ENCODE results near the gene CIAO2B. TPM values are rescaled to one million over a fixed set of nuclear protein-coding genes. Genes with fewer than 3 reads are reported as not detected.

Gene CIAO2B
- total and polyA plus RNA-seq, 2 experiments from 2014 or later = 92.4 to 181 TPM

GRCh38 chr16:66906916-66907836 is 27.0 kb downstream of the CIAO2B start:
- no peaks in the 10 kb centered on the region for H3K9me3 Mint-ChIP-seq
- H3K27me3 ChIP-seq (ENCODE audit: insufficient read depth) = no peaks in the 10 kb centered on the region
- no peak overlapping the region for H3K4me3 Mint-ChIP-seq
- H3K36me3 ChIP-seq (ENCODE audit: insufficient read depth) = no peaks in the 10 kb centered on the region
- no peak overlapping the region for H2AFZ ChIP-seq
- no peaks in the 10 kb centered on the region for H3K9me2 ChIP-seq (ENCODE audit: insufficient read depth)
- peaks cover 2% of the 10 kb centered on the region; the same call in 1 of the 3 replicates for H3K4me1 Mint-ChIP-seq
- no peak for TF ChIP-seq CREB1 (CRISPR knock-in tag; IDR thresholded peaks at IDR 0.05; ENCODE audit: low read depth)
- no peak overlapping the region for H3K4me2 ChIP-seq
- H3K4me3 ChIP-seq = no peak overlapping the region
- no peaks in the 10 kb centered on the region for H3K4me1 ChIP-seq (ENCODE audit: insufficient read depth)
- no peaks in the 10 kb centered on the region for H4K20me1 ChIP-seq (replicated peaks; ENCODE audit: insufficient read depth)
- no peak overlapping the region for H3K27ac Mint-ChIP-seq
- ATAC-seq (no peak), DNase-seq (ENCODE audit: low spot score) (no peak)
- H3K79me2 ChIP-seq (replicated peaks; ENCODE audit: insufficient read depth) = no peaks in the 10 kb centered on the region
- no peaks in the 10 kb centered on the region for H3K36me3 Mint-ChIP-seq (ENCODE audit: low read depth)
- peaks cover 15% of the 10 kb centered on the region for H3K27me3 Mint-ChIP-seq (ENCODE audit: insufficient read depth, low read depth, poor library complexity)
- no peak overlapping the region for H3K27ac ChIP-seq (ENCODE audit: low read depth)
- H3F3A ChIP-seq (replicated peaks; ENCODE audit: low read depth) = no peaks in the 10 kb centered on the region

GRCh38 chr16:66905633-66906539 is 28.3 kb downstream of the CIAO2B start:
- Histone ChIP-seq H3K4me1 (ENCODE audit: insufficient read depth) (no peaks in the 10 kb centered on the region), H3K36me3 (ENCODE audit: insufficient read depth) (no peaks in the 10 kb centered on the region), H3K27ac (ENCODE audit: low read depth) (no peak overlapping the region), H3K4me3 (no peak overlapping the region), H3K79me2 (replicated peaks; ENCODE audit: insufficient read depth) (no peaks in the 10 kb centered on the region), H3K9me2 (ENCODE audit: insufficient read depth) (no peaks in the 10 kb centered on the region), H2AFZ (no peak overlapping the region), H3K27me3 (ENCODE audit: insufficient read depth) (no peaks in the 10 kb centered on the region), H3K4me2 (no peak overlapping the region), H4K20me1 (replicated peaks; ENCODE audit: insufficient read depth) (no peaks in the 10 kb centered on the region), H3F3A (replicated peaks; ENCODE audit: low read depth) (no peaks in the 10 kb centered on the region)
- Mint-ChIP-seq H3K27me3 (ENCODE audit: insufficient read depth, low read depth, poor library complexity) (peaks cover 18% of the 10 kb centered on the region), H3K9me3 (no peaks in the 10 kb centered on the region), H3K27ac (no peak overlapping the region), H3K36me3 (ENCODE audit: low read depth) (no peaks in the 10 kb centered on the region), H3K4me1 (peaks cover 2% of the 10 kb centered on the region; the same call in 1 of the 3 replicates), H3K4me3 (no peak overlapping the region)
- peak; percentile 63 for DNase-seq (ENCODE audit: low spot score)
- TF ChIP-seq JUNB (IDR thresholded peaks at IDR 0.05; ENCODE audit: unreplicated experiment) (no peak), CTCF (conservative IDR thresholded peaks at IDR 0.05; ENCODE audit: low read depth in 2 of 2) (no peak), EZH2 (IDR thresholded peaks at IDR 0.05; ENCODE audit: low read depth, unreplicated experiment) (no peak), STAT1 (IDR thresholded peaks at IDR 0.05; ENCODE audit: unreplicated experiment) (no peak), EZH2phosphoT487 (IDR thresholded peaks at IDR 0.05; ENCODE audit: unreplicated experiment) (no peak), ZNF114 (CRISPR knock-in tag; IDR thresholded peaks at IDR 0.05) (no peak), REST (IDR thresholded peaks at IDR 0.05; ENCODE audit: unreplicated experiment) (no peak), CREB1 (CRISPR knock-in tag; IDR thresholded peaks at IDR 0.05; ENCODE audit: low read depth) (no peak), POLR2AphosphoS5 (IDR thresholded peaks at IDR 0.05; ENCODE audit: low read depth) (no peak)
- ATAC-seq = peak; percentile 86

Measured in GM23338 (cell line).